Peyer's patch (tissue), 4 donors: ENCODE data around the gene RBM20.

Experiments
- POLR2A ChIP-seq, 2 donors: fragments of 450-650 bp; IDR thresholded peaks; one replicate each; pipeline ENCODE4 v1.5.1; 2017; ENCODE audit warnings: antibody characterized with exemption in 2 of 2, mild to moderate bottlenecking in 2 of 2, moderate library complexity in 2 of 2
- TF ChIP-seq, protein P1 (sequence below), 6 experiments: fragments of 450-650 bp in 4 of 6; fragments of 200-600 bp in 2 of 6; sonication (generic) in 1 of 6; IDR thresholded peaks; one replicate each; pipeline ENCODE4 v1.5.1; 2017 to 2019; ENCODE audit warnings: antibody characterized with exemption in 6 of 6, mild to moderate bottlenecking in 3 of 6, moderate library complexity in 1 of 6

GRCh38 chr10:110617425-110618229 lies 26.5 kb upstream of the RBM20 start:
- TF ChIP-seq, protein P1, sequence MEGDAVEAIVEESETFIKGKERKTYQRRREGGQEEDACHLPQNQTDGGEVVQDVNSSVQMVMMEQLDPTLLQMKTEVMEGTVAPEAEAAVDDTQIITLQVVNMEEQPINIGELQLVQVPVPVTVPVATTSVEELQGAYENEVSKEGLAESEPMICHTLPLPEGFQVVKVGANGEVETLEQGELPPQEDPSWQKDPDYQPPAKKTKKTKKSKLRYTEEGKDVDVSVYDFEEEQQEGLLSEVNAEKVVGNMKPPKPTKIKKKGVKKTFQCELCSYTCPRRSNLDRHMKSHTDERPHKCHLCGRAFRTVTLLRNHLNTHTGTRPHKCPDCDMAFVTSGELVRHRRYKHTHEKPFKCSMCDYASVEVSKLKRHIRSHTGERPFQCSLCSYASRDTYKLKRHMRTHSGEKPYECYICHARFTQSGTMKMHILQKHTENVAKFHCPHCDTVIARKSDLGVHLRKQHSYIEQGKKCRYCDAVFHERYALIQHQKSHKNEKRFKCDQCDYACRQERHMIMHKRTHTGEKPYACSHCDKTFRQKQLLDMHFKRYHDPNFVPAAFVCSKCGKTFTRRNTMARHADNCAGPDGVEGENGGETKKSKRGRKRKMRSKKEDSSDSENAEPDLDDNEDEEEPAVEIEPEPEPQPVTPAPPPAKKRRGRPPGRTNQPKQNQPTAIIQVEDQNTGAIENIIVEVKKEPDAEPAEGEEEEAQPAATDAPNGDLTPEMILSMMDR (IDR thresholded peaks at IDR 0.05), result no peak
- TF ChIP-seq POLR2A (IDR thresholded peaks at IDR 0.05), result no peak
